Measurements from ENCODE around the gene DOCK4.

The DOCK4 gene

DNA sequence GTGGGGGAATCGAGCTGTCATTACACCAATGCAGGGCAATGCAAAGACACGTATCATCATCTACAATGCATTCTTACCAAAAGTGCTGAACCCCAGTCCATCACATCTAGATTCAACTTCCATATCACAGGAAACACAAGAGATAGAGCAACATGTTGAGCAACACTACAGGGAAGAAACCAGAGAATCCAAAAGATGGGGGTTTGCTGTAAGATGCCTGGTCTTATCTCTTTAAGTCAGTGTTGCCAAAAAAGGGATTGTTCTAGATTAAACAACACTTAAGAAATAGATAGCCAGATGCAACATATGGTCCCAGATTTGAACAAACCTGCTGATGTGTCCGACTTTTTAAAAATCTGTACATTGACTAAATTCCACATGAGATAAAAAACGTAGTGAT is 328.3 kb downstream of the DOCK4 start:
- intact Hi-C loops (cut with micrococcal nuclease), result no loop called here
- Mint-ChIP-seq H3K9me3 (peaks cover 7% of the 10 kb centered on the region), H3K27me3 (no peaks in the 10 kb centered on the region), H3K36me3 (ENCODE audit: low read depth) (peaks cover 42% of the 10 kb centered on the region), H3K4me3 (no peak overlapping the region), H3K27ac (no peak overlapping the region), H3K4me1 (ENCODE audit: low read depth) (peaks cover 5% of the 10 kb centered on the region)

DNA sequence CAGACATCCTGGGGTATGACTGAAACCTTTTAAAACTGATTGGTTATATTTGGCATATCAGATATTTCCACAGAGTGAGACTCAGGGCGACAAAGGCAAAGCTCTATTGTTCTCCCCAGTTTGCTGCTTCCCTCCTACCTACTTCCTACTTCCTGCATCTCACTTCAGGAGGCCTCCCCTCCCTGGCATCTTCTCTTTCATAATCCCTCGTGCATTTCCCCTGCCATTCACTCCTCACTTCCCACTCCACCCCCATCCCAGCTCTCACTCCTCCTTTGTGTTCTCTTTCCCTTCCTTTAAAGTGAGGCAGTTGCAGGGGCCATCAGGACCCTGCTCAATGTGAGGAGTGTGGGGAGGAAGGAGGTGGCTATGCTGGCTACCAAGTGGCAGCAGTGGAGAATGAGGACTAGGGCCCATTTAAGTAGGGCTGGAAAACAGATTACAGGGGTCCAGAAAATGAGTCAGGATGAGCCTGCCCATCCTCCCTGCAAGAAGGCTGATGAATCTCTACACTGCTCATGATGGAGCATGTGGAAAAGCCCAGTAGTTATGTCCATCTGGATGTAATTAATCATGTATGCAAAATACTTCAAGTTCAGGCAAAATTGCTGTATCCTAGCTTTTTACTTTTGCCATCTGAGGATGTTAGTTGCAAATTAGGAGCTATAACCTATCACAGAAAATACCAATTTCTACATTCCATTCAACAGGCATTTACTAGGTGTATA is 332.1 kb downstream of the DOCK4 start:
- no peak overlapping the region for H3K27ac Mint-ChIP-seq
- intact Hi-C loops (cut with micrococcal nuclease), result no loop called here
- peaks cover 5% of the 10 kb centered on the region for H3K4me1 Mint-ChIP-seq (ENCODE audit: low read depth)
- no peaks in the 10 kb centered on the region for H3K27me3 Mint-ChIP-seq
- no peaks in the 10 kb centered on the region for H3K9me3 Mint-ChIP-seq
- no peak overlapping the region for H3K4me3 Mint-ChIP-seq
- peaks cover 69% of the 10 kb centered on the region for H3K36me3 Mint-ChIP-seq (ENCODE audit: low read depth)

DNA sequence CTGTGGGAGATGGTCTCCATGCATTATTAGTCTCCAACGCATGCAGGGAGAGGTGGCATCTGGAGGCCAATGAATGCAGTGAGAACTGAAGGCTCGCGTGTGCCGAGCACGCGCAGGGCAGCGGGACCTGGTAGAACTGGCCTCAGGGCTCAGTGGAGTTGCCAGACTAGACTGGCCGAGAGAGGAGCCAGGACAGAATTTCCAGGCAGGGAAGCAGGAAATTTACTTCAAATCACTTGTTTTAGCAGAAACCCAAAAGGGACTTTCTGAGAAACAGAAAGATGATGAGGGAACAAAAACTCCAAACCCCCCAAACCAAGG is 332.9 kb downstream of the DOCK4 start:
- H3K27me3 Mint-ChIP-seq, result no peaks in the 10 kb centered on the region
- no peak overlapping the region for H3K4me3 Mint-ChIP-seq
- H3K9me3 Mint-ChIP-seq, result no peaks in the 10 kb centered on the region
- no peak overlapping the region for H3K27ac Mint-ChIP-seq
- peaks cover 5% of the 10 kb centered on the region for H3K4me1 Mint-ChIP-seq (ENCODE audit: low read depth)
- intact Hi-C loops (cut with micrococcal nuclease), result no loop called here
- peaks cover 66% of the 10 kb centered on the region for H3K36me3 Mint-ChIP-seq (ENCODE audit: low read depth)

DNA sequence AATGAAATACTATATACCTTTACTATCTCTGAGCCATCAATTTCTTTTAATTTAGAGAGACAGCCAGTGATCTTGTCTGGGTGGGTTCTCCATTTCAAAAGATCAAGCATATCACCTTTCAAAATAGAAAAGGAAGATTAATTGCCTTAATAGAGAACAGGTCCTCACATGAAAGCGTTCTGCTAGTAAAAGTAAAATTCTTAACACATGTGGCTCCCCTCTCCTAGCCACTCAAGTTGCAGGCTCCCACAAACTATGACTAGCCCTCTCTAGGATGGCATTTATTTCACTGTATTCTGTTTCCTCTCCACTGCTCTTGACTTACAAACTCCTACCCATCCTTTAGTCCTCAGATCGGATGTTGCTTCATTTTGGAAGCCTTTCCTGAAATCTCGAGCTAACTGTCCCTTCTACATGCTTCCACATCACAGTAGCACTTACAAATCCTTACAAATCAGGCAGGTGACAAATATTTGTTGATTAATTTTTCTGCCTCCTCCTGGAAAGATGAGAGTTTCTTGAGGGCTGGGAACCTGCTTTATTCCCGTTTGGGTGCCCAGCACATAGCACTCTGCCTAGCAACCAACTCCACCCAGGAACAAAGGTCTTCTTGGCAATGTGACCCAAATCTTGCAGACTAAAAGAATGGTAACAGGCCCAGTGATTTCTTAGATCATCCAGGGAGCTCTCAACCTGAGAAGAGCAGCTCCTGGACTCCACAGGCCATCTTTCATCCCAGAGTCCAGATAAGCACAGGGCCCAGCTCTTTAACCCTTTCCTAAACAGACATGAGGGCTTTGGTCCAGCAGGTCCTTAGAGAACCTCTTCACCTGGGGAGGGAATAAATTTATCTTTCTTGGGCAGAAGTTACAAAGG is 333.5 kb downstream of the DOCK4 start:
- Mint-ChIP-seq H3K36me3 (ENCODE audit: low read depth) (peaks cover 63% of the 10 kb centered on the region), H3K4me3 (no peak overlapping the region), H3K27me3 (no peaks in the 10 kb centered on the region), H3K9me3 (no peaks in the 10 kb centered on the region), H3K4me1 (ENCODE audit: low read depth) (peaks cover 5% of the 10 kb centered on the region), H3K27ac (no peak overlapping the region)
- intact Hi-C loops (cut with micrococcal nuclease), result no loop called here

DNA sequence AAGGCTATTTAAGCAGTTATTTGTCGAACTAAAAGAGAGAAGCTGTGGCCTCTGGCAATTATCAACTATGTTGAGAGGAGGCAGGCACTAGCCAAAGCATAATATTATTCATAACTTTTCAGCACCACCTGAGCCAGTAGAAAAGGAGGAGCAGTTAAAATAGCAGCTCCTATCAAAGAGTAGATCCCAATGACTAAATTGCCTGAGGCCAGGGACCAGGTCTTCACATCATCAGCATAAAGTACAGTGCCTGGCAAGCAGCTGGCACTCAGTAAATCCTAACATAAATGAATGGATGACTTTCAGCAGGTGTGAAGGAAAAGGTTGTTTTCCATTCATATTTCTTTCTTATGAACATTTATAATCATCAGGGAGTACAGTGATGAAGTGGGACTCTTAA is 334.9 kb downstream of the DOCK4 start:
- H3K4me1 Mint-ChIP-seq (ENCODE audit: low read depth), result peaks cover 5% of the 10 kb centered on the region
- peaks cover 72% of the 10 kb centered on the region for H3K36me3 Mint-ChIP-seq (ENCODE audit: low read depth)
- no peak overlapping the region for H3K27ac Mint-ChIP-seq
- intact Hi-C loops (cut with micrococcal nuclease), result no loop called here
- no peaks in the 10 kb centered on the region for H3K9me3 Mint-ChIP-seq
- H3K27me3 Mint-ChIP-seq, result no peaks in the 10 kb centered on the region
- no peak overlapping the region for H3K4me3 Mint-ChIP-seq

DNA sequence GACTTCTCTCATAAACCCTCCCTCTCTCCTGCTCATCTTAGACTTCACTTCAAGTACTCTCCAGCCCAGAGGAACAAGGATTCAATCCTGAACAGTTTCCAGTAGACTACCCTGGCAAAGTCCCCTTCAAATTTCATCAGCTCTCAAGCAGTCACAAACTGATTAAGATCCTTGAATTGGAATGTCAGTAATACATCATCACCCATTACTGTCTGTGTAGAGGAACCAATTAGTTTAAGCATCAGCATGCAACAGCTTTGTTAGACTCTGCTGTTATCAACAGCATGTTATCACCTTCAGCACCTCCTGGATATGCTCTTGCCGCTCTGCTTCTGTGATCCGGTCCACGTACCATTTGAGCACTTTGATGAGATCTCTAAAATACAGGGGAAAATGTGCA is 336.9 kb downstream of the DOCK4 start:
- Mint-ChIP-seq H3K27me3 (no peaks in the 10 kb centered on the region), H3K36me3 (ENCODE audit: low read depth) (peaks cover 88% of the 10 kb centered on the region), H3K9me3 (no peaks in the 10 kb centered on the region), H3K4me3 (no peak overlapping the region), H3K27ac (no peak overlapping the region), H3K4me1 (ENCODE audit: low read depth) (peaks cover 11% of the 10 kb centered on the region)
- intact Hi-C loops (cut with micrococcal nuclease), result no loop called here

DNA sequence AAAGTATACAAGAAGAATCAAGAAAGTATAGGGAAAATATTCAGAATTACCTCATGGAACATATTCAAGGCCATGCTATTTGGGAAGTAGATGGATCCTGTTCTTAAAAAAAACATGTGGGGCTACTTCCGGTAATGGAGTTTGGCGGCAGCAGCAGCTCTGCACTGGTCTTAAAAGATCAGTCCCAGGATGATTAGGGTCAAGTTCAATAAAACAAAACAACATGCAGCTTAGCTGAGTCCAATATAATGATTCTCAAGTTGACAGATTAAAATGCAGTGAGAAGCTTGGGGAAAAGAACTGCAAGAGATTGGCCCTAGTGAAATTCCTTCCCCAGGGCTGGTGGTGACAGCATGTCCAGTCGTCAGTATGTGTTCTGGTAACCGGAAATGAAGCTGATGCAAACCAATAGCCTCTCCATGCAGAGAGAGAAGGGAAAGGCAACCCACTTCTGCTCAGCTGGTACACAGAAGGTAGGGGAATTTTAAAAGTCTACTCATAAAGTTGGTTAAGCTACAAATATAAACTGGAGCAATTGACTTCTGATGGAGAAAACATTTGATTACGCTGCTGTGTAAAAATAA is 338.8 kb downstream of the DOCK4 start:
- H3K27ac Mint-ChIP-seq, result no peak overlapping the region
- intact Hi-C loops (cut with micrococcal nuclease), result no loop called here
- H3K9me3 Mint-ChIP-seq, result no peaks in the 10 kb centered on the region
- H3K4me1 Mint-ChIP-seq (ENCODE audit: low read depth), result peaks cover 7% of the 10 kb centered on the region
- no peaks in the 10 kb centered on the region for H3K27me3 Mint-ChIP-seq
- peaks cover 88% of the 10 kb centered on the region for H3K36me3 Mint-ChIP-seq (ENCODE audit: low read depth)
- no peak overlapping the region for H3K4me3 Mint-ChIP-seq

DNA sequence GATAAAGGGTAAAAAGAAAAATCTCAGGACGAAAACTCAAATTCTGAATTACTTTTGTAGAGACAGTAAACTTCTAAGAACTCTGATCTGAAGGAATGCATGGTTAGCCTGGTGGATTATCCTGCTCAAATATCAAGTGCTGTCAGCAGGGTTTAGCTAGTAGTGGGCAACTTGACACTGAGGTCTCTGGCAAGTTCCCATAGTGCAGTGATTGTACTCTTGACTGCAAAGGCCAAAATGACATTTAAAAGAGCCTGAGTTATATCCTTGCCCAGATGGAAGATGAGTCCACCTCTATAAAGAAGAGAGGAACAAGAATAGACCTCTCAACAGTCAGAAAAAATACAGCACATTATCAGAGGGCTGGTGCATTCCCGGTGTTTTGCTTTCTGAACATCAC is 339.4 kb downstream of the DOCK4 start:
- Mint-ChIP-seq H3K4me3 (no peak overlapping the region), H3K4me1 (ENCODE audit: low read depth) (peaks cover 7% of the 10 kb centered on the region), H3K27me3 (no peaks in the 10 kb centered on the region), H3K36me3 (ENCODE audit: low read depth) (peaks cover 84% of the 10 kb centered on the region), H3K9me3 (no peaks in the 10 kb centered on the region), H3K27ac (no peak overlapping the region)
- intact Hi-C loops (cut with micrococcal nuclease), result no loop called here

DNA sequence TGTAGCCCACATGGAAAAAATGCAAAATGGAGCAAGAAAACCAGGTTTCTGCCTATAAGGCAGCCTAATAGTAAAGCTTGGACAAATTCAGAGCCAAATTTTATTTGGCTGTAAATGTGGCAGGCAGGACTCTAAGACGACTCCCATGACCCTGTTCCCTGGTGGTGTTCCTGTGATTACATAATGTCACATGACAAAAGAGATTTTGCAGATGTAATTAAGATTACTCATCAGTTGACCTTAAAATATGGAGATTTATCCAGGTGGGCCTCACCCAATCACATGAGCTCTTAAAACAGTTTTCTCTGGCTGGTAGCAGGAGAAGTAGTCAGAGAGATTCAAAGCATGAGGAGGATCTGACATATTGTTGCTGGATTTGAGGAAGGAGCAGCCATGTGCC is 340.8 kb downstream of the DOCK4 start:
- intact Hi-C loops (cut with micrococcal nuclease), result no loop called here
- Mint-ChIP-seq H3K4me1 (ENCODE audit: low read depth) (peaks cover 7% of the 10 kb centered on the region), H3K36me3 (ENCODE audit: low read depth) (peaks cover 81% of the 10 kb centered on the region), H3K9me3 (no peaks in the 10 kb centered on the region), H3K27me3 (no peaks in the 10 kb centered on the region), H3K27ac (no peak overlapping the region), H3K4me3 (no peak overlapping the region)

DNA sequence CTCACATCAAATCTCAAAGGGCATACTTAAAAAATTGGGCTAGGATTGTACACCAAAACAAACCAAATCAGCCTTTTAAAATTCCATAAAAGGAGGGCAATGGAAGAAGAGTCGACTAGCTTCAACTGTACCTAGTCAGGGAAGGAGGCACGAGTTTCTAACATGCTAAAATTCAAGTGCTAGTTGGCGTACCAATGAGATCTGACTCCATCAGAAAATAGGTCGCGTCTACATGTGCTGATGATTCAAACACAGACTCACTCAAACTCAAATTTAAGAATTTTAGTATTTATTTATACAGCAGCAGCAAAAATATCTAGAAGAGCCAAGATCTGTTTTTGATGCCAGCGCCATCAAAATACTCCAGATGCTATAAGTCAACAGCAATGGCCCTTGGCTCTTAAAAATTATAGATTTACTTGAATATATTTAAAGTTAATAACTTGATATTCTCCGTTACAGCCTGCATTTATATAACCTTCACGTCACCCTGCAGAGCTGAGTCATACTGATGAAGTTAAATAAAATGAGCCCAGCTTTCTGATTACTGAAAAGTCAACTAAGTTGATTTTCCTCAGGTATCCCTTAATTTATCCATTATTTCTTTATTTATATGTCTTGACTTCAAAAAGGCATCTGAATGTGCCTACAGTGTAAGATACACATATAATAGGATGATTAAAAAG is 341.8 kb downstream of the DOCK4 start:
- Mint-ChIP-seq H3K27ac (no peak overlapping the region), H3K27me3 (no peaks in the 10 kb centered on the region), H3K36me3 (ENCODE audit: low read depth) (peaks cover 80% of the 10 kb centered on the region), H3K9me3 (no peaks in the 10 kb centered on the region), H3K4me3 (no peak overlapping the region), H3K4me1 (ENCODE audit: low read depth) (peaks cover 7% of the 10 kb centered on the region)
- intact Hi-C loops (cut with micrococcal nuclease), result no loop called here

DNA sequence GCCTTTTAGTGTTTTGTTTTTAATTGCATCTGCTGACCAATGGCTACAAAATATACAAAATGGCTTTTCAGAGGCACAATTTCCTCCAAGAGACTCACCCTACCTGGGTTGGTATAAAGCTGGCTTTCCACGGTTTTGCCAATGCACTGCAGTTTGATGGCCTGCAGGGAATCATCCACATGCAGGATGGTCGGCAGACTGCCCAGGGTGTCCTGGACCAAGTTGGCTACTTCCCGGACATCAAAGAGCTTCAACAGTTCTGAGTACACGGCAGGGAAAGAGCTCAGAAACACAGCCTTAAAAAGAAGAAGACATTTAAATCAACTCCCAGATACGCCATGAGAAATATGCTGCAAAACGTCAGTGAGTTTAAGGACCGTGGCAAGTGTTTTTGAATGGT is 342.9 kb downstream of the DOCK4 start:
- Mint-ChIP-seq H3K9me3 (no peaks in the 10 kb centered on the region), H3K4me3 (no peak overlapping the region), H3K36me3 (ENCODE audit: low read depth) (peaks cover 75% of the 10 kb centered on the region), H3K4me1 (ENCODE audit: low read depth) (peaks cover 7% of the 10 kb centered on the region), H3K27me3 (no peaks in the 10 kb centered on the region), H3K27ac (no peak overlapping the region)
- intact Hi-C loops (cut with micrococcal nuclease), result no loop called here

DNA sequence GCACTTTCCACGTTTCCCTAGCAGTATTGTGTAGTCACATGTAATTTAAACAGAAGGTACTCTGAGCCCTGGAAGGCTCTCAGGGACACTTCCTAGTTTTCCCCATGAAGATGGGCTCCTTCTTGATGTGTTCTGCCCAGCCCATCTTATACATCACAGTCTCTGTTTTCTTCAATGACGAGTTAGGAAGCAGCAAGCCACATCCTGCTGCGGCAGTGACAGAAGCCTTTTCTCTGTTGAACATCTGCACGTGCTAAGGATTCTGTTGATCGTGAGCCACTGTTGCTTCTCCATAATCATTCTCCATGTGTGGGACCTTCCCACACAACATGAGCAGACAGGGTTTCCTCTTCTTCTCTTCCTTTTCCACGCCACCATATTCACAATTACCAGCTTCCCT is 346.0 kb downstream of the DOCK4 start:
- H3K9me3 Mint-ChIP-seq, result no peaks in the 10 kb centered on the region
- intact Hi-C loops (cut with micrococcal nuclease), result no loop called here
- H3K27me3 Mint-ChIP-seq, result no peaks in the 10 kb centered on the region
- H3K4me1 Mint-ChIP-seq (ENCODE audit: low read depth), result peaks cover 2% of the 10 kb centered on the region
- H3K27ac Mint-ChIP-seq, result no peak overlapping the region
- no peak overlapping the region for H3K4me3 Mint-ChIP-seq
- peaks cover 57% of the 10 kb centered on the region for H3K36me3 Mint-ChIP-seq (ENCODE audit: low read depth)

DNA sequence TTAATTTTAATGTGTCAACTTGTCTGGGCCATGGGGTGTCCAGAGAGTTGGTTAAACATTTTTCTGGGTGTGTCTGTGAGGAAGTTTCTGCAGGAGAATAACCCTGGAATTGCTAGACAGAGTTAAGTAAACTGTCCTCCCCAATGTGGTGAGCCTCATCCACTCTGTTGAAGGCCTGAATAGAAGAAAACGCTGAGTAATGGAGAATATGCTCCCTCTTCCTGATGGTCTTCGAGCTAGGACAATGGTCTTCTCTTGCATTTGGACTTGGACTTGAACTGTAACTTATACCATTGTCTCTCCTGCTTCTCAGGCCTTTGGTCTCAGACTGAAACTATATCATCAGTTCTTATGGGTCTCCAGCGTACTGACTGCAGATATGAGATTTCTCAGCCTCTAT is 347.9 kb downstream of the DOCK4 start:
- Mint-ChIP-seq H3K36me3 (ENCODE audit: low read depth) (peaks cover 52% of the 10 kb centered on the region), H3K27me3 (no peaks in the 10 kb centered on the region), H3K27ac (no peak overlapping the region), H3K4me3 (no peak overlapping the region), H3K9me3 (no peaks in the 10 kb centered on the region), H3K4me1 (ENCODE audit: low read depth) (peaks cover 15% of the 10 kb centered on the region)
- intact Hi-C loops (cut with micrococcal nuclease), result no loop called here

DNA sequence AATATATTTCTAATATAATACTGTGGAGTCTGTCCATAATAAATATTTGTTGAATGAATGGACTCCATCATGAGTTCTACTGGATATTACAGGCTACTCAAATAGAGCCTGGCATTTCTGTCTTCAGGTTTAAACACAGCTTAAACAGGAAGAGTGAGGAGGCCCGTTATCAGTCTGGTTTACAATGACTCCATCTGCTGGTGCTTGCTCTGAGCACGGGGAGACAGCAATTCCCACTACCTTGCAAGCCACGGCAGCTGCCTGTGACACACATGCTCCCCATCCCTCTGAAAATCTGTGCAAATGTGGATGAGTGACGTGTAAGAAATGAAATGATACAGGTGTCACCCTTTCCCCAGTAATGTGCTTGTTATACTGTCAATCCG is 350.4 kb downstream of the DOCK4 start:
- Mint-ChIP-seq H3K27ac (no peak overlapping the region), H3K27me3 (no peaks in the 10 kb centered on the region), H3K36me3 (ENCODE audit: low read depth) (peaks cover 48% of the 10 kb centered on the region), H3K9me3 (peaks cover 2% of the 10 kb centered on the region), H3K4me1 (ENCODE audit: low read depth) (peaks cover 15% of the 10 kb centered on the region), H3K4me3 (no peak overlapping the region)
- intact Hi-C loops (cut with micrococcal nuclease), result no loop called here
